AG09309 (cell line): ENCODE data around the gene PRPF18.

Experiments used
- DNase-seq: peaks from one replicate; pipeline ENCODE4 v3.0.0-alpha.2; 2010; ENCODE audit warnings: low read depth
- H3K4me3 ChIP-seq: 2 replicates; pipeline ENCODE4 v1.5.1; 2011; ENCODE audit warnings: mild to moderate bottlenecking, low read depth, low read length, moderate library complexity; ENCODE audit not compliant: control insufficient read depth
- TF ChIP-seq, protein P1 (sequence below): IDR thresholded peaks from 2 replicates; pipeline ENCODE4 v1.5.1; 2011; ENCODE audit warnings: mild to moderate bottlenecking, low read depth, low read length, inconsistent platforms; ENCODE audit not compliant: insufficient read depth, control insufficient read depth; ENCODE audit errors: missing control alignments

PRPF18 gene

DNA sequence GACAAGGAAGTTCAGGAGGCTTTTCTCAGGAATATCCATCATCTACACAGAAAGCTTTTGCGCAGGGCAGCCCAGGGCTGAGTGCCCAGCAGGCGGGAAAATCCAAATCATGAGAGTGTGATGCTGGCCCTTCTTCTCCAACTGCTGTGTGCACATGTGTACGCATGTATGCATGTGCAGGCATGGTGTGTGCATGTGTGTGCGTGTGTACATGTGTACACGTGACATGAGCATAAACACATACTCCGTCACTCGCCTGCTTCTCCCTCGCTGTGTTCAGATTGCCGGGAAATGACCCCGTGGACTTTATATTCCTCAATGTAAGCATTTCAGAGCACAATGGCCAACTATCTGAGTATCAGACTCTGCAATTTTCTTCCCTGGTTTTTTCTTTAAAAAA, 85.1 kb downstream of the PRPF18 start:
- TF ChIP-seq, protein P1, sequence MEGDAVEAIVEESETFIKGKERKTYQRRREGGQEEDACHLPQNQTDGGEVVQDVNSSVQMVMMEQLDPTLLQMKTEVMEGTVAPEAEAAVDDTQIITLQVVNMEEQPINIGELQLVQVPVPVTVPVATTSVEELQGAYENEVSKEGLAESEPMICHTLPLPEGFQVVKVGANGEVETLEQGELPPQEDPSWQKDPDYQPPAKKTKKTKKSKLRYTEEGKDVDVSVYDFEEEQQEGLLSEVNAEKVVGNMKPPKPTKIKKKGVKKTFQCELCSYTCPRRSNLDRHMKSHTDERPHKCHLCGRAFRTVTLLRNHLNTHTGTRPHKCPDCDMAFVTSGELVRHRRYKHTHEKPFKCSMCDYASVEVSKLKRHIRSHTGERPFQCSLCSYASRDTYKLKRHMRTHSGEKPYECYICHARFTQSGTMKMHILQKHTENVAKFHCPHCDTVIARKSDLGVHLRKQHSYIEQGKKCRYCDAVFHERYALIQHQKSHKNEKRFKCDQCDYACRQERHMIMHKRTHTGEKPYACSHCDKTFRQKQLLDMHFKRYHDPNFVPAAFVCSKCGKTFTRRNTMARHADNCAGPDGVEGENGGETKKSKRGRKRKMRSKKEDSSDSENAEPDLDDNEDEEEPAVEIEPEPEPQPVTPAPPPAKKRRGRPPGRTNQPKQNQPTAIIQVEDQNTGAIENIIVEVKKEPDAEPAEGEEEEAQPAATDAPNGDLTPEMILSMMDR = no peak
- H3K4me3 ChIP-seq = no peak overlapping the region
- DNase-seq = no peak

DNA sequence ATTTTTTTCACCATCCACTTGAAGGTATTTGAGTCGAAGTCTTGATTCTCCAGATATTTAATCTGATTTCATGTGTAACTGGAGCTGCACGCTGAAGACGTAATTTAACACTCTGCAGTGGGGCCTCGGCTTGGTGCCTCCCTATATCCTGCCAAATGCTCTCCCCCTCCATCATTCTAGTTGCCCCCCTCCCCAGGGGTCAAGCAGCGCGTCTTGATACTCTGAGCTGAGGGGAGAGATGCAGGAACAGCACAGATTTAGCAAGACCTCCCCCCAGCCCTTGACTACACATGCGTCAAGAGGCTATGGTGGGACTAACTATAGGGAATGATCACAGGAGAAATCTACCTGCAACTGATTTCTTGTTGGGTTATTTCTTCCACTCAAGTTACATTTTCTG, 85.8 kb downstream of the PRPF18 start:
- no peak overlapping the region for H3K4me3 ChIP-seq
- TF ChIP-seq, protein P1 = no peak
- DNase-seq = no peak

DNA sequence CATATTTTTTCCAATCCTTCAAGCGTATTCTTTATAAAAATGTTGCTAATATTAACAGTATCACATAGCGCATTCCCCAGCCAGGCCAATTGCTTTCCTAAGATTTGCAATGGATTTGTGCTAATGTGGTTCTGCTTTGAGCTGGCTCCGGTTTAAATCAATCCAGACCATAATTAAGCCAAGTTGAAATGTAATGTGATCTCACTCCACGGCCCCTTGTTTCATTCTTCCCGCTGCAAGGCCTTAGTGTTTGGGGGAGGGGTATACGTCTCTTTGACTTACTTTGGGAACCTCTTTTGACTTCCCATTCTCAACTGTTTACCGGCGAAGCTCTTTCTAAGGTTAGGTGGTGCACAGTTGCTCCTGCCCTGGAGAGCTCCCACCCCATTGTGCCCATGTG, 86.4 kb downstream of the PRPF18 start:
- no peak overlapping the region for H3K4me3 ChIP-seq
- DNase-seq = no peak
- TF ChIP-seq, protein P1 = no peak

DNA sequence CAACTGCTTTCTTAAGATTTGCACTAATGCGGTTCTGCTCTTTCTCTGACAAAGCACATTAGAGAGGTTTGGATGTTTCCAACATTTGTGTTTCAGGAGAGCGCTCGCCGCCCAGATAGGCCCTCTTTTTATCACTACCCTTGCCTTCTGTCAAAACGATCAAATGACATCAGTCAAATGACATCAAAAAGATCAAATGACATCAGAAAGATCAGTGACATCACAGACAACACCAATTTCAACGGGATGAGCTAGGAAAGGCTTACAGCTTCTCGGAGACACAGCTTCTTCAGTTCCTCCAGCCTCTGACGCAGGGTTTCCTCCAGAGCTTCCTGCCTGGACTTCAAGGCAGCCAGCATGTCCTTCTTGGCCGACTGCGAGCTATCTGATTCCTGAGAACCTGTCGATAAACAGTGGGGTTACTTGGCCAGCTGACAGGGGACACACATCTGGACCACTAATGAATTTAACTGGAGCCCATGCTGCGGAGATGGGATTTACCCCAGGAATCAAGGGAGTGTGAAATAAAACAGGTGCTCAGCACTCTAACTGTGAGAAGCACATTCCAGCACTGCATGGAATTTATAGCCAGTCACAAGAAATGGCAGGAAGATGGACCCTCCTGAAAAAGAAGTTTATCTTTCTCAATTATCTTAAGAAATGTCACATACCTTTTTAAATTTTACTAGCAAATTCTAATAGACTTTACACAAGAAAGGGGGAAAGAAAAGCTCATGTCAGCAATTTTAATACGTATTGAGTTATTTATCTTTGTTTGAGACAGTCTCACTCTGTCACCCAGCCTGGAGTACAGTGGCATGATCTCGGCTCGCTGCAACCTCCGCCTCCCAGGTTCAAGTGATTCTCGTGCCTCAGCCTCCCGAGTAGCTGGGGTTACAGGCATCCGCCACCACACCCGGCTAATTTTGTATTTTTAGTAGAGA, 88.2 kb downstream of the PRPF18 start:
- TF ChIP-seq, protein P1 = no peak
- no peak overlapping the region for H3K4me3 ChIP-seq
- no peak for DNase-seq

DNA sequence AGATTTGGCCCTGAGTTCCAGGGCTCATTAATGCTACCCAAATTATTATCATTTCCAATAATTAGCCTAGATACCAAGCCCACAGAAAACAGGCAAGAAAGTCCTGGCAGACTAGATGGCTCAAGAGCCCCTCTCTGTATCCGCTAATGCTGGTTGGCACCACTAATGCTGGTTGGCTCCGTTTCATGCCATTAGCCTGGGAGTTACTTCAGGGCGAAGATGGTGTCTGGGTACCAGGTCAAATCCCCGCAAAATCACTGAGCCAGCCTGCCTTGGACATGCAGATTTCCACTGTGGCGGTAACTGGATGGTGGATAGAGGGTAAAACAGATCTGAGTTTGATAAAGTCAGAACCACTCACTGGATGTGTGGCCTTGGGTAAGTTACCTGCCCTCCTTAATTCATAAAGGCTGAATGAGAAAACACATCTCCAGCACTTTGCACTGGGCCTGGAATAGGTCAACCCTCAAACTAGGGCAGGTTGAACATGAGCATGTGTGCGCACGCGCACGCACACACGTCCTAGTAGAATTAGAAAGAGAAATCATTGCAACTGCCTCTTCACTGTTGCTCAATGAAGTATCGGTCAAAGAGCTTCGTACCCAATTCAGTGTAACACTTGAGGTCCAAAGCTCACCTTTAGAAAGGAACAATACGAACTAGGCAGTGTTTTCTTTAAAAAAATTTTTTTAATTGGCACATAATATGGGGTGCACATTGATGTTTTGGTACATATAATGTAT, 91.5 kb downstream of the PRPF18 start:
- H3K4me3 ChIP-seq = no peak overlapping the region
- DNase-seq = no peak
- TF ChIP-seq, protein P1 = no peak
